Endodermal cell (in vitro differentiated cells): ENCODE measurements around the gene SMPD3. TPM values are rescaled to one million over a fixed set of nuclear protein-coding genes. Genes with fewer than 3 reads are reported as not detected.

ENCODE experiments used
- DNase-seq: peaks from one replicate; pipeline ENCODE4 v3.0.0-alpha.2; 2017
- H3K27ac ChIP-seq: 2 replicates; pipeline ENCODE4 v1.5.1; 2013; ENCODE audit warnings: mild to moderate bottlenecking, low read depth, low read length, moderate library complexity
- H3K27me3 ChIP-seq: 2 replicates; pipeline ENCODE4 v1.6.1; 2013; ENCODE audit warnings: mild to moderate bottlenecking, low read length, moderate library complexity; ENCODE audit not compliant: insufficient read depth, control insufficient read depth, poor library complexity, severe bottlenecking
- H3K36me3 ChIP-seq: 2 replicates; pipeline ENCODE4 v1.7.0; 2013; ENCODE audit warnings: mild to moderate bottlenecking, low read length, moderate library complexity; ENCODE audit not compliant: control insufficient read depth, insufficient read depth
- H3K4me1 ChIP-seq: one replicate; pipeline ENCODE4 v1.7.0; 2013; ENCODE audit warnings: low read length; ENCODE audit not compliant: control insufficient read depth, insufficient read depth
- H3K4me3 ChIP-seq: 2 replicates; pipeline ENCODE4 v1.5.1; 2013; ENCODE audit warnings: mild to moderate bottlenecking, low read length, moderate library complexity
- H3K9ac ChIP-seq: 2 replicates; pipeline ENCODE4 v1.6.1; 2013; ENCODE audit warnings: mild to moderate bottlenecking, low read length, moderate library complexity; ENCODE audit not compliant: poor library complexity, severe bottlenecking; ENCODE audit errors: extremely low read depth
- H3K9me3 ChIP-seq: 2 replicates; pipeline ENCODE4 v1.6.1; 2013; ENCODE audit warnings: mild to moderate bottlenecking, low read length, moderate library complexity; ENCODE audit not compliant: control insufficient read depth
- H3K27ac Mint-ChIP-seq: 2 replicates; pipeline ENCODE4 v1.8.0; 2020; ENCODE audit warnings: mixed read lengths
- H3K27me3 Mint-ChIP-seq: 2 replicates; pipeline ENCODE4 v1.8.0; 2021; ENCODE audit warnings: mild to moderate bottlenecking, mixed read lengths; ENCODE audit not compliant: insufficient read depth
- H3K36me3 Mint-ChIP-seq: 2 replicates; pipeline ENCODE4 v1.8.0; 2020; ENCODE audit warnings: low read depth, mixed read lengths
- H3K4me1 Mint-ChIP-seq: 2 replicates; pipeline ENCODE4 v1.8.0; 2020; ENCODE audit warnings: mixed read lengths
- H3K4me3 Mint-ChIP-seq: 2 replicates; pipeline ENCODE4 v1.8.0; 2020; ENCODE audit warnings: mild to moderate bottlenecking, moderate library complexity, mixed read lengths
- H3K9me3 Mint-ChIP-seq: 2 replicates; pipeline ENCODE4 v1.8.0; 2020; ENCODE audit warnings: mild to moderate bottlenecking, mixed read lengths
- CTCF ChIP-seq: fragments of 200-600 bp; sonication (generic); conservative IDR thresholded peaks from 2 replicates; pipeline ENCODE4 v1.5.0; 2021; ENCODE audit warnings: antibody characterized with exemption, mild to moderate bottlenecking
- WGBS, 2 experiments: methylation state at CpG; one replicate each; pipeline versions ENCODE4 v1.1.5 to v1.1.7; 2013; ENCODE audit warnings: missing lambda C conversion rate in 2 of 2, mixed read lengths in 1 of 2; ENCODE audit not compliant: insufficient coverage in 1 of 2, insufficient read length in 1 of 2; 5-methylcytosine and 5-hydroxymethylcytosine counted together
- total RNA-seq, 2 donors: library from RNA; stranded (reverse); fragmentation: NEBNext Ultra II Directional in 1 of 2; extraction: Animal tissue kit (Norgen Biotek cat#: 25700) in 1 of 2; gene quantifications; 2 replicates in 1 of 2; 3 replicates in 1 of 2; pipeline ENCODE4 v1.2.1, GENCODE V29; 2021

SMPD3 gene
- total RNA-seq, 2 donors from 2014 or later: 0.07 TPM; not detected in 1

GRCh38 chr16:68346892-68347480 lies 101.3 kb downstream of the SMPD3 start:
- H3K4me1 Mint-ChIP-seq: no peaks in the 10 kb centered on the region
- H3K9me3 Mint-ChIP-seq: no peaks in the 10 kb centered on the region
- Histone ChIP-seq H3K9ac (no peak overlapping the region), H3K36me3 (peaks cover 82% of the 10 kb centered on the region), H3K4me3 (no peak overlapping the region), H3K27ac (no peak overlapping the region), H3K9me3 (no peaks in the 10 kb centered on the region), H3K4me1 (peaks cover 4% of the 10 kb centered on the region), H3K27me3 (no peaks in the 10 kb centered on the region)
- peak overlapping the region; percentile 52 for H3K27ac Mint-ChIP-seq
- DNase-seq: no peak
- WGBS, 2 experiments: 89 to 96% methylated on average over 9 to 12 of the region's 12 CpGs
- no peaks in the 10 kb centered on the region for H3K27me3 Mint-ChIP-seq
- TF ChIP-seq CTCF: no peak
- no peak overlapping the region for H3K4me3 Mint-ChIP-seq
- H3K36me3 Mint-ChIP-seq: peaks cover 60% of the 10 kb centered on the region

GRCh38 chr16:68345958-68346635 lies 102.2 kb downstream of the SMPD3 start:
- no peak overlapping the region for H3K27ac ChIP-seq
- H3K36me3 ChIP-seq: peaks cover 88% of the 10 kb centered on the region
- no peaks in the 10 kb centered on the region for H3K27me3 ChIP-seq
- Mint-ChIP-seq H3K9me3 (no peaks in the 10 kb centered on the region), H3K36me3 (peaks cover 64% of the 10 kb centered on the region), H3K27ac (no peak overlapping the region), H3K4me3 (no peak overlapping the region), H3K4me1 (no peaks in the 10 kb centered on the region), H3K27me3 (no peaks in the 10 kb centered on the region)
- H3K9me3 ChIP-seq: no peaks in the 10 kb centered on the region
- no peak overlapping the region for H3K4me3 ChIP-seq
- H3K4me1 ChIP-seq: no peaks in the 10 kb centered on the region
- no peak overlapping the region for H3K9ac ChIP-seq
- 95 to 96% methylated on average over 16 of the region's 16 CpGs for WGBS, 2 experiments
- TF ChIP-seq CTCF: no peak
- no peak for DNase-seq

GRCh38 chr16:68345351-68345810 lies 102.9 kb downstream of the SMPD3 start:
- H3K9ac ChIP-seq: no peak overlapping the region
- no peak overlapping the region for H3K4me3 Mint-ChIP-seq
- H3K27ac Mint-ChIP-seq: no peak overlapping the region
- no peaks in the 10 kb centered on the region for H3K4me1 ChIP-seq
- no peak for DNase-seq
- H3K27me3 Mint-ChIP-seq: no peaks in the 10 kb centered on the region
- H3K4me1 Mint-ChIP-seq: no peaks in the 10 kb centered on the region
- no peaks in the 10 kb centered on the region for H3K9me3 ChIP-seq
- TF ChIP-seq CTCF: no peak
- no peak overlapping the region for H3K27ac ChIP-seq
- H3K9me3 Mint-ChIP-seq: no peaks in the 10 kb centered on the region
- 93 to 96% methylated on average over 10 to 11 of the region's 11 CpGs for WGBS, 2 experiments
- no peak overlapping the region for H3K4me3 ChIP-seq
- H3K36me3 ChIP-seq: peaks cover 89% of the 10 kb centered on the region
- H3K27me3 ChIP-seq: no peaks in the 10 kb centered on the region
- peaks cover 68% of the 10 kb centered on the region for H3K36me3 Mint-ChIP-seq
